Tibial nerve (tissue), 3 donors: ENCODE data around the gene EYA2.

Source experiments
- CTCF ChIP-seq, 5 experiments: fragments of 200-600 bp in 3 of 5; fragments of 450-650 bp in 2 of 5; sonication (generic) in 3 of 5; IDR thresholded peaks; one replicate each; pipeline ENCODE4 v1.5.1; 2016 to 2019; ENCODE audit warnings: antibody characterized with exemption in 5 of 5, mild to moderate bottlenecking in 3 of 5, moderate library complexity in 2 of 5
- POLR2A ChIP-seq, 2 donors: fragments of 450-650 bp; IDR thresholded peaks; one replicate each; pipeline ENCODE4 v1.6.1; 2017; ENCODE audit warnings: antibody characterized with exemption in 2 of 2, mild to moderate bottlenecking in 2 of 2, moderate library complexity in 2 of 2

- TF ChIP-seq CTCF (IDR thresholded peaks at IDR 0.05) (no peak), POLR2A (IDR thresholded peaks at IDR 0.05) (no peak)
Measured at GRCh38 chr20:47187450-47188195, 293.0 kb downstream of the EYA2 start.
